Measurements from ENCODE around the gene CCND1. TPM values are rescaled to one million over a fixed set of nuclear protein-coding genes. Genes with fewer than 3 reads are reported as not detected.
A peak's percentile ranks its signal among the peaks of the same experiment; 100 is the strongest.

The CCND1 gene
- total and polyA plus RNA-seq, 9 of the 15 experiments (the other 6 are each of a cell fraction or from before 2014, with no cell fraction given), result 0.04 to 23.3 (median 3.8) TPM

- POLR2A ChIA-PET, result interaction anchor here (0.6 to 1.8 kb wide), 9 partner anchors 12 to 971 kb away, joined by 3 to 10 read pairs (median 3); no protein-coding TSS in a partner anchor
- Histone ChIP-seq H4K20me1 (replicated peaks; ENCODE audit: control insufficient read depth, insufficient read depth, low read length) (0 out of 2 replicates have a peak, but pooled peaks cover 7% of the 10 kb centered on the region), H3K4me2 (ENCODE audit: insufficient read depth, low read length) (peak overlapping the region; percentile 93), H3K9me3 (replicated peaks; ENCODE audit: control insufficient read depth, insufficient read depth, low read depth, low read length) (no peaks in the 10 kb centered on the region), H3K36me3 (ENCODE audit: control insufficient read depth, insufficient read depth, low read length) (peaks cover 42% of the 10 kb centered on the region; the same call in 2 of the 3 replicates), H3K4me1 (replicated peaks in 1 of 2; ENCODE audit: control insufficient read depth in 2 of 2, insufficient read depth in 2 of 2, low read length in 2 of 2) (peaks cover 9 to 17% of the 10 kb centered on the region in 2 experiments; a peak in 4 of 5 replicates), H2AFZ (ENCODE audit: low read depth, low read length) (peak overlapping the region; percentile 91), H3K4me3 (peak overlapping the region; percentile 96), H3K9me1 (ENCODE audit: control insufficient read depth, insufficient read depth, low read length) (no peaks in the 10 kb centered on the region), H3K27ac (ENCODE audit: extremely low read depth, low read depth, low read length) (peak overlapping the region; percentile 84), H3K79me2 (ENCODE audit: control insufficient read depth, insufficient read depth, low read length) (peaks cover 28% of the 10 kb centered on the region), H3K27me3 (ENCODE audit: control insufficient read depth in 2 of 2, insufficient read depth in 2 of 2, low read length in 2 of 2) (no peaks in the 10 kb centered on the region), H3K9ac (ENCODE audit: insufficient read depth in 1 of 2, low read depth in 2 of 2, low read length in 2 of 2) (peak overlapping the region; percentile 92 to 97)
- peak; percentile 17 for ATAC-seq
- CTCF ChIA-PET (ENCODE audit: low intra/inter-chr PET ratio), result interaction anchor here (0.6 kb wide), 1 partner anchor 573 kb away, joined by 3 read pairs; no protein-coding TSS in a partner anchor
- intact Hi-C loops (cut with micrococcal nuclease) (loop anchor here (5.0 kb wide), 1 partner anchor 572 kb away; no protein-coding TSS in a partner anchor), in situ Hi-C loops (cut with MboI) (loop anchor here (5.0 to 25.0 kb wide), 3 partner anchors 567 to 1037 kb away; partner anchors contain the start of gene CPT1A)
- 4% methylated on average over 18 of the region's 18 CpGs for WGBS (ENCODE audit: insufficient coverage, low coverage, missing lambda C conversion rate)
- FAIRE-seq, result peak; percentile 63
- DNase-seq (ENCODE audit: extremely low read depth in 1 of 4, low spot score in 3 of 4), result peak in 2 of 4 experiments; percentile 52 to 58
- BruUV-seq (replicated peaks), result TSS peak; percentile 56
- TF ChIP-seq FIP1L1 (IDR thresholded peaks at IDR 0.05; ENCODE audit: low read depth, low read length, poor library complexity, severe bottlenecking) (no peak), SETDB1 (IDR thresholded peaks at IDR 0.05; ENCODE audit: low read length) (no peak), HOXB6 (CRISPR knock-in tag; IDR thresholded peaks at IDR 0.05; ENCODE audit: borderline replicate concordance) (no peak), ZNF282 (CRISPR knock-in tag; IDR thresholded peaks at IDR 0.05) (no peak), HMGN3 (IDR thresholded peaks at IDR 0.05; ENCODE audit: borderline replicate concordance, extremely low read depth, insufficient read length, low read depth, low read length) (no peak), HIVEP1 (CRISPR knock-in tag; IDR thresholded peaks at IDR 0.05) (no peak), TRIM28 (IDR thresholded peaks at IDR 0.05) (no peak), E2F3 (CRISPR knock-in tag; IDR thresholded peaks at IDR 0.05) (no peak), CREM (IDR thresholded peaks at IDR 0.05; ENCODE audit: low read depth) (peak; percentile 61; the same call in 1 of the 2 replicates), RBM15 (IDR thresholded peaks at IDR 0.05; ENCODE audit: insufficient read depth, low read length) (no peak), ZZZ3 (IDR thresholded peaks at IDR 0.05) (no peak), POLR2AphosphoS5 (IDR thresholded peaks at IDR 0.05; ENCODE audit: control insufficient read depth, insufficient read depth, low read depth, low read length) (no peak), CEBPG (CRISPR knock-in tag; IDR thresholded peaks at IDR 0.05) (0 out of 2 replicates have a peak, but pooled peaks have one; percentile 10), CEBPG (tag; conservative IDR thresholded peaks at IDR 0.05 in 1 of 2, IDR thresholded peaks at IDR 0.05 in 1 of 2) (no peak), BRD9 (IDR thresholded peaks at IDR 0.05; ENCODE audit: low read depth, partially characterized antibody) (no peak), HCFC1 (IDR thresholded peaks at IDR 0.05; ENCODE audit: low read depth, low read length) (no peak), FOXA3 (CRISPR knock-in tag; conservative IDR thresholded peaks at IDR 0.05 in 1 of 2, IDR thresholded peaks at IDR 0.05 in 1 of 2) (no peak), NBN (IDR thresholded peaks at IDR 0.05; ENCODE audit: low read depth) (no peak)
- TF ChIP-seq, protein P1, sequence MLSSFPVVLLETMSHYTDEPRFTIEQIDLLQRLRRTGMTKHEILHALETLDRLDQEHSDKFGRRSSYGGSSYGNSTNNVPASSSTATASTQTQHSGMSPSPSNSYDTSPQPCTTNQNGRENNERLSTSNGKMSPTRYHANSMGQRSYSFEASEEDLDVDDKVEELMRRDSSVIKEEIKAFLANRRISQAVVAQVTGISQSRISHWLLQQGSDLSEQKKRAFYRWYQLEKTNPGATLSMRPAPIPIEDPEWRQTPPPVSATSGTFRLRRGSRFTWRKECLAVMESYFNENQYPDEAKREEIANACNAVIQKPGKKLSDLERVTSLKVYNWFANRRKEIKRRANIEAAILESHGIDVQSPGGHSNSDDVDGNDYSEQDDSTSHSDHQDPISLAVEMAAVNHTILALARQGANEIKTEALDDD (IDR thresholded peaks at IDR 0.05), result peak; percentile 72; the same call in 1 of the 2 replicates
- TF ChIP-seq, protein P2, sequence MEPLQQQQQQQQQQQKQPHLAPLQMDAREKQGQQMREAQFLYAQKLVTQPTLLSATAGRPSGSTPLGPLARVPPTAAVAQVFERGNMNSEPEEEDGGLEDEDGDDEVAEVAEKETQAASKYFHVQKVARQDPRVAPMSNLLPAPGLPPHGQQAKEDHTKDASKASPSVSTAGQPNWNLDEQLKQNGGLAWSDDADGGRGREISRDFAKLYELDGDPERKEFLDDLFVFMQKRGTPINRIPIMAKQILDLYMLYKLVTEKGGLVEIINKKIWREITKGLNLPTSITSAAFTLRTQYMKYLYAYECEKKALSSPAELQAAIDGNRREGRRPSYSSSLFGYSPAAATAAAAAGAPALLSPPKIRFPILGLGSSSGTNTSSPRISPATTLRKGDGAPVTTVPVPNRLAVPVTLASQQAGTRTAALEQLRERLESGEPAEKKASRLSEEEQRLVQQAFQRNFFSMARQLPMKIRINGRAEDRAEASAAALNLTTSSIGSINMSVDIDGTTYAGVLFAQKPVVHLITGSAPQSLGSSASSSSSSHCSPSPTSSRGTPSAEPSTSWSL (CRISPR knock-in tag; IDR thresholded peaks at IDR 0.05; ENCODE audit: borderline replicate concordance), result no peak
Measured at GRCh38 chr11:69674267-69674885, 33.4 kb downstream of the CCND1 start.
